ENCODE results near the gene HDC. TPM values are rescaled to one million over a fixed set of nuclear protein-coding genes. Genes with fewer than 3 reads are reported as not detected.

Gene HDC
- total RNA-seq, 1 donor from 2014 or later = 8.1 TPM

DNA sequence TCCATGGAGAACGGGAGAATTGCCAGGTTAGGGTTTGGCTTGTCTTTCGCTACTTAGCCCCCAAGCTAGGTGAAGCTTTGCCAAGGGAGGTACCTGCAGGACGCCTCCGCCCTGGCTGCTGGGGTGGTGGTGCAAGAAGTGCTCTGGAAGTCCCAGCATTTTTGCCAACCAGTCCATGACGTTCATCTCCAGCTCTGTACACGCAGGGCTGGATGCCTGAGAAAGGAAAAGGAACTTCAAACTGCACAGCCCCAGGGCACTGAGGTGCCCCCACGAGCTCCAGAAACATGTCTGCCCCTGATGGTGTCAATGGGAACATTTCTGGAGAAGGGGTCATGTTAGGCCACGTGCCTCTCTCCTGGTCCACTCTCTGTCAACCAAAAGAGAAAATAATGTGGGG lies 8.2 kb downstream of the HDC start:
- intact Hi-C loops (cut with DNase I) = no loop called here
- ATAC-seq = no peak
- DNase-seq (ENCODE audit: low spot score) = no peak

DNA sequence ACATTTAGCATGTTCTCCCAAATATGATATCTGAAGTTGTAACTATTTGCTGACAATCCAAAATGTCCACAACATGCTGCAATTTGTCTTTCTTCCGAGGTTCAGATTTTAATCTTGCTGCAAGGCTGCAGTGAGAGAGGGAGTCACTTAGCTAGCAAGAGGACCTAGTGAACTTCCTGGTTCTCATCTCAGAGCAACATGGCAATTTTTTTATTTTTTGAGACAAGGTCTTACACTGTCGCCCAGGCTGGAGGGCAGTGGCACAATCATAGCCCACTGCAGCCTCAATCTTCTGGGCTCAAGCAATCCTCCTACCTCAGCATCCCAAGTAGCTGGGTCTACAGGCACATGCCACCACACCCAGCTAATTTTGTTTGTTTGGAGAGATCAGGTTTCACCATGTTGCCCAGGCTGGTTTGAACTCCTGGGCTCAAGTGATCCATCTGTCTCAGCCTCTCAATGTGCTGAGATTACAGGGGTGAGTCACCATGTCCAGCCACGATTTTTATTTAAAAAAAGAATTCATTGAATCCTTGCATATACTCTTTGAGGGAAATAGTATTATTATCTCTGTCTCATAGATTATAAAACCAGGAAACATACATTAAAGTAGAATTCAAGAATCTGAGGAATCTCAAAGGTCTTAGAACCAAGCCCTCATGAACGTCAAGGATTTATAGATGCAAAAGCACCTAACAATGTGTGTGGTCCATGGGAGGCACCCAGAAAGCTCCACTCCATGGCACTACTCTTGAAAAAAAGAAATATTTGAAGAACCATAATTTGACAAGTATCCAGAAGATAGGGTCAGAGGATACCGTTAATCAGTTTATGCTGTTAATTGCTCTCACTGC lies 9.1 kb downstream of the HDC start:
- DNase-seq (ENCODE audit: low spot score) (no peak), ATAC-seq (no peak)
- intact Hi-C loops (cut with DNase I) = no loop called here

- intact Hi-C loops (cut with DNase I) = no loop called here
- DNase-seq (ENCODE audit: low spot score) (no peak), ATAC-seq (no peak)
These were observed 13.0 kb downstream of the HDC start for GRCh38 chr15:50252556-50252955.

- intact Hi-C loops (cut with DNase I) = no loop called here
- DNase-seq (ENCODE audit: low spot score) (no peak), ATAC-seq (peak; percentile 67)
These were observed 13.8 kb downstream of the HDC start for GRCh38 chr15:50251638-50252182.

- intact Hi-C loops (cut with DNase I) = no loop called here
- ATAC-seq (peak; percentile 74), DNase-seq (ENCODE audit: low spot score) (no peak)
These were observed 14.6 kb downstream of the HDC start for GRCh38 chr15:50250760-50251394.

GRCh38 chr15:50249704-50250103 lies 15.8 kb downstream of the HDC start:
- no peak for ATAC-seq
- no peak for DNase-seq (ENCODE audit: low spot score)
- intact Hi-C loops (cut with DNase I) = no loop called here

DNA sequence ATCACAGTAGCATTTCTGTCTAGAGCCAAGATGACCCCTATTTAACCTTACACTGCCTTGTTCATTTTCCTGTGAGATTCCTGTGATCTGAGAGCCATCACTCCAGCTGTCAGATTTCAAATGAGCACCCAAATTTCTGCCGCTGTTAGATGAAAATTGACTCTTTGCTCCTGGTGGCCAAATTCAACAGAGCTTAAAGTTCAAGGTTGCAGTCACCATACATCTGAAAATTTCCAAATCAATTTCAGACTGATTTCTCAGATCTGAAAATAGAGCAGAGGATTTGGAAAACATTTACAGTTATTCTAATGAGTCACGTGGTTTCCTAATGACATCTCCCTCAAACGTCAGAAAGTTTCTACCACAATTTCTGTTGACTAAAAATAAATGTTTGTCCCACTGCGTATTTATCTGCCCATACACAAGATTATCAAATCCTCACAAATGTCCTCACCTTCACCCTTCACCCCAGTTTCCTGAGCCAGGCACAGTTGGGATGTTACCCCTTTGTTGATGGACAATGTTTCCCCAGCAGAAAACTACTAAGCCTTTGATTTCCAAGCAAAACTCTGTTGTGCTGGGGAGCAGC lies 16.4 kb downstream of the HDC start:
- no peak for ATAC-seq

DNA sequence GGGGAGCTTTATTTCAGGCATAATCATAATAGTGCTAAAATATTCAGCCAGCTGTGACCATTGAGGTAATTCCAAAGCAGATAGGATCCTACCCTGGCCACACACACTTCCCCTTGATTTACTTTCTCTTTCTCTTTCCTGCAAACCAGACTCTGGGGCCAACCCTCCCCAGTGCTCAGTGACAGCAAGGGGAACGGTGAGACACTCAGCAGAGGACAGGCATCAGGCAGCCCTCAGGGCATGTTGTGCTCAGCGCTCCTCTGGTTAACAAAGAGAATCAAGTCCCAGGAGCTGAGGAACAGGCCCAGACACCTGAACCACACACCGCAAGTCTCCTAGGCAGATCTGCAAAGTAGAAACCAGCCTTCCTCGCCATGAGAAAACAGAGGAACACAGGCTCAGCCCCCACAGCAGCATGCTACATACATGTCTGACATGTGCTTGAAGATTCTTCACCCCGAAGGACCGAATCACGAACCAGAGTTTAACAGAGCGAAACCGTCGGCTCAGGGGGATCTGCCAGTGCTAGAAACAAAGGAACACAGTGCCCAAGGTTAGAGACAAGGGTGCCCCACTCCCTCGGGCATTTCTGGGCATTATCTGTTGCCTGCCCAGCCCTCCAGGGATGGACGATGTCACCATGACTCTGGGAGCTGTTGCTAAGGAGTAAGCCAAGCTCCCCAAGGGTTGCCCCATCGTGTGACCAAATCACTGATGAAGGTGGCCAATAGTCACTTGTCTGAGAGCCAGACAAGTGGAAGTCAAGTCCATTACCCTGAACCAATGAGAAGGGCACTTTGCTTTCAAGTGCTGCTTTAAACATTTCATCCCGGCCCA lies 17.5 kb downstream of the HDC start:
- intact Hi-C loops (cut with DNase I) = no loop called here
- no peak for ATAC-seq

More for the DNA sequence above, 16.4 kb downstream of the HDC start:
- DNase-seq (ENCODE audit: low spot score) = no peak
- intact Hi-C loops (cut with DNase I) = no loop called here

GRCh38 chr15:50246631-50247030 lies 18.9 kb downstream of the HDC start:
- ATAC-seq (no peak), DNase-seq (ENCODE audit: low spot score) (no peak)
- intact Hi-C loops (cut with DNase I) = no loop called here

More for the DNA sequence above, 17.5 kb downstream of the HDC start:
- DNase-seq (ENCODE audit: low spot score) = no peak

- intact Hi-C loops (cut with DNase I) = no loop called here
- ATAC-seq = no peak
- no peak for DNase-seq (ENCODE audit: low spot score)
These were observed 20.4 kb downstream of the HDC start for GRCh38 chr15:50244959-50245624.

- no peak for ATAC-seq
- DNase-seq (ENCODE audit: low spot score) = no peak
- intact Hi-C loops (cut with DNase I) = no loop called here
These were observed 21.4 kb downstream of the HDC start for GRCh38 chr15:50244153-50244552.

DNA sequence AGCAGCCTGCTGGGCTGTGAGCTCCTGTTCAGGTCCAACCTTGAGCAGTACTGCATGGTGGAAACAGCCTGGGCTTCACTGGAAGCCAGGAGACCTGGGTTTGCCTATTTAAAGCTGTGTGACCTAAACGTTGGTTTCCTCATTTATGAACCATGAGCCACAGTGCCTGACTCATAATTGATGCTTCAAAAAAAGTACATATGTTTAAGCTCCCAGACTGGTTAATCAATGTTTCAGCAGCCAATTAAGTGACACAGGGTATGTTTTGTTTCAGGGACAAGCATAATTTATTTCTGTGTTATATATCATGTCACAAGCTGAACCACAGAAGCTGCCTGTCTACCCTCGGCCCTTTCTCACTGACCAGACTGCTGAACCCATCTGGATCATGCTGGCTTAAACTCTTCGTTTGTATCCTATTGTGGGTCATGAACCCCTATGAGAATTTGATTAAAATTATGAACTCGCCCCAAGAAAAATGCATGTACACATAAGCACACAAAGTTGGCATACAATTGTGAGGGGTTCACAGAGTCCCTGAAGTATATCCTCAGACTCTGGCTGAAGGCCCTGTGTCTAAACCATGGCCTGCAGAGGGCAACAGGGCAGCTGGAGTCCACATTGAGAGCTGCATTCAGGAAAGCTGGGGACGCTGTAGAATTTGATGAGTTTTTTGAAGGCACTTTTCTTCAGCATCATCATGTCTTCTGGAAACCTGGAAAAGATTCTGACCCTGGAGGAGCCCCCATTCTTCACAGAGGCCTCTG lies 23.7 kb downstream of the HDC start:
- DNase-seq (ENCODE audit: low spot score) (no peak), ATAC-seq (no peak)
- intact Hi-C loops (cut with DNase I) = no loop called here

DNA sequence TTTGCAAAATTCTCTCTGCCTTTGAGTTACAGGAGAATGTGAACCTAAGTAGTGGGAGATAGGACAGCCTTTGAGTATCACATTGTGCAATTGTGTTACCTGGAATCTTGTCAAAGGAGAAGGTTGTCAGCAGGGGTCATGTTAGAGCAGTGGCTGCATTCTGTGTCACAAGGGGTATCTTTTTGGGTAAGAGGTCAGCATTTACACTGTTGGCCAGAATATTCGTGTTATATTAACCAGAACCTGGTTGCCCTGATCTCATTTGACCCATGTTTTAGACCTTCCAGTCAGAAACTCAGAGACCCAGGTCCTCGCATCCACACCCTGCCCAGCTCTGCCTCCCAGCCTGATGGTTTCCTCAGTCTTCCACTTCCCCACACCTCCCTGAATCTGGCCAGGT lies 27.3 kb downstream of the HDC start:
- intact Hi-C loops (cut with DNase I) = no loop called here
- ATAC-seq = no peak
- DNase-seq (ENCODE audit: low spot score) = no peak

GRCh38 chr15:50236433-50236832 lies 29.1 kb downstream of the HDC start:
- intact Hi-C loops (cut with DNase I) = no loop called here
- ATAC-seq (no peak), DNase-seq (ENCODE audit: low spot score) (no peak)

DNA sequence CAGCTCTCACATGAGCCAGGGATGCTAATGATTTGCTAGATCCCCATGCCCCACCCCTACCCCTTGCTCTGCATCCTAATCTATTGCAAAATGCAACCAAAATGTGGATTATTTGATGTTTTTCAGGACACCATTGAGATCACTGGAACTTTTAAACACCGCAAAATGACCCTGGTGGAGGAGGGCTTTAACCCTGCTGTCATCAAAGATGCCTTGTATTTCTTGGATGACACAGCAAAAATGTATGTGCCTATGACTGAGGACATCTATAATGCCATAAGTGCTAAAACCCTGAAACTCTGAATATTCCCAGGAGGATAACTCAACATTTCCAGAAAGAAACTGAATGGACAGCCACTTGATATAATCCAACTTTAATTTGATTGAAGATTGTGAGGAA lies 29.7 kb downstream of the HDC start:
- DNase-seq (ENCODE audit: low spot score) = no peak
- intact Hi-C loops (cut with DNase I) = no loop called here
- ATAC-seq = no peak

DNA sequence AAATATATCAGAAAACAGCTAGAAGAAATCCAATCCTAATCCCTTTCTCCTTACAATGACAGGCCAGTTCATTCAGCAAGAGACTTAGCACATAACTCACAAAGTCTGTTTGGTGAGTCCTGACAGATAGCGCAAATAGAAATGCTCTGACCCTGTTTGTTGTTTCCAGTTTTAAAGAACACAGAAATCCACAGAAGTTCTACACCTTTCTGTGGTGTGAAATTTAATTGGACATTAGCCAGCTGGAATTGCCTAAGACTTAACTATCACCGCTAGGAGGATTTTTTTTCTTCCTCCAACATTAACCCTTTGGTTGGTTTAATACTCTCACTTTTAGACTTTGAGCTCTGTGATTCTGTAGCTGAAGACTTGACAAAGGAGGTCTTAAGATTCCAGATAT lies 30.8 kb downstream of the HDC start:
- DNase-seq (ENCODE audit: low spot score) (no peak), ATAC-seq (no peak)
- intact Hi-C loops (cut with DNase I) = no loop called here

DNA sequence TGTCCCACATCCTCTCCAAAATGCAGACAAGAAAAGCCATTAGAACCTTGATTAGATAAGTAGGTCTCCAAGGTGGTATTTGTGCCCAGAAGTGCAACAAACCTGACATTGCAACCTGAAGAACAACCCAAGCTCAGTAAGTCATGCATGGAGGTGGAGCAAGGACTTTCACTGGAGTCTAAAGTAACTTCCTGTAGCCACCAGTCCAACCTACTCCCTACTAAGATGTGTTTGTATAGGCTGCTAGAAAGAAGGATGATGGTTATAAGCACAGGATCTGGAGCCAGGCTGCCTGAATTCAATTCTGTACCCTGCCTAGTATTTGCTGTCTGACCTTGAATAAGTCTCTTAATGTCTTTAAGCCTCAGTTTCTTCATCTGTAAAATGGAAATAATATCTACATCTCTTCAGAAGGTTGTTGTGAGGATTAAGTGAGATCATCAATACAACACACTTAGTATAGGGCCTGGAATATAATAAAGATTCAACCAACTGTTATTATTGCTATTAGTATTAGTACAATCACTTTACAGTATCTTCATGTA lies 32.3 kb downstream of the HDC start:
- DNase-seq (ENCODE audit: low spot score) = no peak
- intact Hi-C loops (cut with DNase I) = no loop called here
- no peak for ATAC-seq

DNA sequence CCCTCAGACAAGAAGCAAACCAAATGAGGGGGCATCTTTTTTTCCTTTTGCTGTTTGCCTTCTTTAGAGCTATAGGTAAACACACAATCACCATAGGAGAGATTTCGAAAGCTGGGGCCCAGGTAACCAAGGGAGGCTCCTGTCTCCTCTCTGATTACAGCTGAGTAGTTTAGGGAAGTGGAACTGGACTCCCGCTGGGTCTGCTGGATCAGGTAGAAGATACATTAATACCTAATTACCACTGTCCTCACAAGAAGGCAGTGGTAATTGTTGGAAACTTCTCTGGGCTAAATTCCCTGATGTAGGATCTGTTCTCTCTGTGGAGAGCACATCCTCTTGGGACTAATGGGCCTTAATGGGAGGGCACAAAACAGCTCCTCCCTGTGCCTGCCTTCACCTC lies 32.7 kb downstream of the HDC start:
- no peak for DNase-seq (ENCODE audit: low spot score)
- ATAC-seq = no peak
- intact Hi-C loops (cut with DNase I) = no loop called here

All from sciatic nerve (tissue), 2 donors.